Measurements from ENCODE around the gene MRGPRG.

Gene MRGPRG

DNA sequence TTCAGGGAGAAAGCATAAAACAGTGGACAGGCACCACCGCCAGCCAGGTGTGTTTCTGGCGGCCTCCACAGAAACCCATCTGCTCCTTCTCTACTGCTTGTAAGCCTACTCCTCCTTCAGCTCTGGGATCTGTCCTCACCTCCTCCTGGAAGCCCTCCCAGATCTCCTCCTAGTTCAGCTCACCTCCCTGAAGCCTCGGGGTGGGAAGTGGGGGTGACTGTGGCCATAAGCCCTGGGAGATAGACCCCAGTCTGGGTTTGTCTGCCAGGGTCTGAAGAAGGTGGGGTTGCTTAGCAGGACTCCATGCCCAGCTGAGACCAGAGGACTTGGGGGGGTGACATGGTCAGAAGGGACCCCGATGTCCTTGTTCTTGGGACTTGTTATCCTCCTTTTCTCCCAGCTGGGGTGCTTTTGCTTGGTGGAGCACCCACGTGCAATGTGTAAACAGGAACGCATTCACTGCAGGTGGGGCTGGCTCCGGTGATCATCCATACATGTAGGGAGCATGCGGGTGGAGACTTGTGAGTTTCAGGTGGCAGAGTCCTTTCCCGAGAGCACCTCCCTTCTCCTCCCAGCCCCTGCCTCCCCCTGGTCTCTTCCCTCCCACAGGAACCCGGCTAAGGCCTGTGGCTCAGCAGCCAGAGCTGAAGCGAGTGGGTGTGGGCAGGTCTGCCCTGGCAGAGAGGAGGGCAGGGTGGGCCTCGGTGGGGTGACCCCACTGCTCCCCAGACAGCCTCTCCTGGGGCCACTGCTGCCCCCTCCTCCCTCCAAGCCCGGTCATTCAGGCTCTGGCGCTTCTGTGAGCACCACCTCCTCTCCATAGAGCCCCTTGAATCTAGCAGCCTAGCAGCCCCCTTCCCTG lies 25.9 kb downstream of the MRGPRG start:
- no peak for DNase-seq

DNA sequence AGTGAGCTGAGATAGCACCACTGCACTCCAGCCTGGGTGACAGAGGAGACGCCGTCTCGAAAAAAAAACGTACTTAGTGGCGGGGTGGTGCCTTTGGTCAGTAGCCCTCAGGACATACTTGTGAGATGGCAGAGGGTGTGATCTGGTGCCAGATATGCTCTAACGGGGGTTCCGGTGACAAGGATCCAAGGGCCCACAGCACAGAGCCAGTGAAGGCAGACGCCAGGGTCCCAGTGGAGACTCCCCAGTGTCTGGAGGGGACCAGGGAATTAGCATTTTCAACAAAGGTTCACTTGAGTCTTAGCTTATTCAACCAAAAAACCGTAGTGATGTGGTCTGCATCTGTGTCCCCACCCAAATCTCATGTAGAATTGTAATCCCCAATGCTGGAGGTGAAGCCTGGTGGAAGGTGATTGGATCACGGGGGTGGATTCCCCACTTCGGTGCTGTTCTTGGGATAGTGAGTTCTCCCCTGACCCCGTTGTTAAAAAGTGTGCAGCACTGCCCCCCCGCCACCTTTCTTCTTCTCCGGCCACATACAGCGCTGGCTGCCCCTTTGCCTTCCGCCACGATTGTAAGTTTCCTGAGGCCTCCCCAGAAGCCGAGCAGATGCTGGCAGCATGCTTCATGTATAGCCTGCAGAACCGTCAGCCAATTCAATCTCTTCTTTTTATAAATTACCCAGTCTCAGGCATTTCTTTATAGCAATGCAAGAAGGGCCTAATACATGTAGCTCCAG lies 26.9 kb downstream of the MRGPRG start:
- no peak for DNase-seq

DNA sequence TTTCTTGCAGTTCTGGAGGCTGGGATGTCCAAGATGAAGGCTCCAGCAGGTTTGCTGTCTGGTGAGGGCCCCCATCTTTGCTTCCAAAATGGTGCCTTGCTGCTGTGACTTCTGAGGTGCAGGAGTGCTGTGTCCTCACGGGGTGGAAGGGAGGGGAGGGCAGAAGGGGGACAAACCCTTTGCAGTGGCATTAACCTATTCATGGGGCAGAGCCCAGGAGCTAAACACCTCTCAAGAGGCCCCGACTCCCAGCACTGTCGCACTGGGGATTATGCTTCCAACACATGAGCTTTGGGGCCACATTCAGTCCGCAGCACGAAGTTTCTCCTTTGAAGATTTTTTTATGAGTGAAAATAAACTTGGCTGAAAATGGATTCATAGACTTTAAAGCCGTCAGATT lies 28.0 kb downstream of the MRGPRG start:
- no peak for DNase-seq

DNA sequence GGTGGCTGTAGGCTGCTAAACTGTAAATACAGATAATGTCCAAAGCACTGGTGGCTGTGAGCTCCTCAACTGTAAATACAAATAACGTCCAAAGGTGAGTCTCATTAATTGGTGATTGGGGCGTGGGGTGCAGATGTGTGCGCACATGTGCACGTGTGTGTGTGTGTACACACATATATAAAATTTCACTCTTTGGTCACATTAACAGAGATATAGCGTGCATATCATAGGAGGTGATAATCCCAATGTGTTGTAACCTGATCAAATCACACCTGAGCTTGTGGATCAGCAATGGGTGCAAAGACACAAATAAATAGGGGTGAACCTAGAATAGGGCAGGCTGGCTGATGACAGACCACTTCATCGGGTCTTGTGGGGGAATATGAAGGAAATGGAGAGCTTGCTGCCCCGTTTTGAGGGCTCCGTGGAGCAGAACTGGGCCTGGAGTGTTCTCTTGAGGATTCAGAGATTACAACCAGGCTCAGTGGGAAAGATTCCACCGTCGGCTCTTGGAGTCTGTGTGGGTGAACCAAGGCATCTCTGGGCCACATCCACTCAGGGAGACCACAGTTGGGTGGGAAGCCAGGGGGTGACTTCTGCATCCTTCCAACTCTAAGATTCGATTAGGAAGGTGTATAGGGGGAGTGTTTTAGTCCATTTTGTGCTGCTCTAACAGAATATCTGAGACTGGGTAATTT lies 28.6 kb downstream of the MRGPRG start:
- DNase-seq = no peak

DNA sequence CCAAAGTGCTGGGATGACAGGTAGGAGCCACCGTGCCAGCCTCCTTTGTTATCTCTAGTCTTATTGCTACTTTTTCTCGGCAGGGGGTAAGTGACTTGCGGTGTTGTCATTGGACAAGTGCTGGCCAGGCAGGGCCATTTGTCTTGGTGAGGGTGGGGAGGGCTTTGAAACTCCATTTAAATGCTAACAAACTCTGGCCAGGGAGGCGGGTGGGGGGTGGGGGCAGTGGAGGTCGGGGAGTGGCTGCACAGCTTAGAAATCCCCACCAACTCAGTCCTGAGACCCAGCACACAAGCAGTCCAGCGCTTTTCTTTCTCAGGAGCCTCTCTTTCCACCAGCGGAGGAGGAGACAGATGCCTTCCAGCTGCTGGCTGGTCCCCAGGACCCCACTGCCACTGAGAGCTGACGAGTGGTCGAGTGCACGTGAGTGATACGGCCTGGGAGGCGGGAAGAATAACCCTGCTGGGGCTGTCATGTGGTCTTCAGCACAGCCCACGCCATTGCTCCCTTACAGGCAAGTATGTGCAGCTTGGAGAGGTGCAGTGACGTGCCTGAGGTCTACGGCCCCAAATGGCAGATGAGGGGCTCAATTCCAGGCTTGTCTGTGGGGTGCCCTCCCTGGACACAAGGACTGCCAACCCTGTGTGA lies 29.3 kb downstream of the MRGPRG start:
- DNase-seq = no peak

DNA sequence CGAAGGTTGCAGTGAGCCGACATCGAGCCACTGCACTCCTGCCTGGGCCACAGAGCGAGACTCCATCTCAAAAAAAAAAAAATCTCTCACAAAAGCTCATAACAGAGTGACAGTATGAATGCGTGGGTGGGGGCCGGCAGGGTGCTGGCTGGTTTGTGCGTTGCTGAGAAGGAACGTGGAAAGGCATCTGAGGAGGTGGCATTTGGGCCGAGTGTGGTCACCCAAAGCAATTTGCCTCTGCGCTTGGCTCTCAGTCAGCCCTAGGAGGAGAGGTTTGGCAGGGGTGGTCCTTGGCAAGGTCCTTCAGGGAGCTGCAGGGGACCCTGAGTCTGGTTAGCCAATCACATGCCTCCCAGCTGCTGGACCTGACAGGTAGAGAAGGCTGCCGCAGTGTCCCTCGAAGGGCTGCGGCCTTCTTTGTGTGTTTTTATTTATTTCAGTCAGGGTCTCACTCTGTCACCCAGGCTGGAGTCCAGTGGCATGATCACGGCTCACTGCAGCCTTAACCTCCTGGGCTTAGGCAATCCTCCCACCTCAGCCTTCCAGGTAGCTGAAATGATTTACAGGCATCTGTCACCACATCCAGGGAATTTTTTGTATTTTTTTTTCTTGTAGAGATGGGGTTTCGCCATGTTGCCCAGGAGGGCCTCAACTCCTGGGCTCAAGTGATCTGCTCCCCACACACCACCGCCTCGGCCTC lies 30.0 kb downstream of the MRGPRG start:
- no peak for DNase-seq

DNA sequence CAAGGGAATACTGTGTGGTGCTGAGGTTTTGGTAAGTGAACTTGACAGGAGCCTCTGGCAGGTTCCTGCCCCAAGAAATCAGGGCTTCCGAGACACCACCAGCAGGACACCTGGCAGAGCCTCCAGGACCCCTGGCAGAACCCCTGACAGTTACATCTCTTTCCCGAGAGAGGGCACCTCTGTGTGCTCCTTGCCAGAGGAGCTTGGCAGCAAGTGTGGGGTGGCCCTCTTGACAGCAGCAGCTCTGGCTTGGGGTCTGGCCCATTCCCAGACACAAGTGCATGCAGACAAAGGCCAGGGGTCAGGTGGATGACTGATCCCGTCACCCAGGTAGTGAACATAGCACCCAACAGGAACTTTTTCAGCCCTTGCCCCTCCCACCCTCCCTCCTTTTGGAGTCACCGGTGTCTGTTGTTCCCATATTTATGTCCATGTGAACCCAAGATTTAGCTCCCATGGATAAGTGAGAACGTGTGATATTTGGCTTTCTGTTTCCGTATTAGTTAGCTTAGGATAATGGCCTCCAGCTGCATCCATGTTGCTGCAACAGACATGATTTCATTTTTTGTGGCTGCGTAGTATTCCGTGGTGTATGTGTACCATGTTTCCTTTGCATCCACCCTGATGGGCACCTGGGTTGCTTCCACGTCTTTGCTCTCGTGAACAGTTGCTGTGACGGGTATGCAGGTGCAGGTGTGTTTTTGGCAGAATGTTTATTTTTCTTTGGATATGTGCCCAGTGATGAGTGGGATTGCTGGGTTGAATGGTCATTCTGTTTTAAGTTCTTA lies 32.3 kb downstream of the MRGPRG start:
- no peak for DNase-seq

DNA sequence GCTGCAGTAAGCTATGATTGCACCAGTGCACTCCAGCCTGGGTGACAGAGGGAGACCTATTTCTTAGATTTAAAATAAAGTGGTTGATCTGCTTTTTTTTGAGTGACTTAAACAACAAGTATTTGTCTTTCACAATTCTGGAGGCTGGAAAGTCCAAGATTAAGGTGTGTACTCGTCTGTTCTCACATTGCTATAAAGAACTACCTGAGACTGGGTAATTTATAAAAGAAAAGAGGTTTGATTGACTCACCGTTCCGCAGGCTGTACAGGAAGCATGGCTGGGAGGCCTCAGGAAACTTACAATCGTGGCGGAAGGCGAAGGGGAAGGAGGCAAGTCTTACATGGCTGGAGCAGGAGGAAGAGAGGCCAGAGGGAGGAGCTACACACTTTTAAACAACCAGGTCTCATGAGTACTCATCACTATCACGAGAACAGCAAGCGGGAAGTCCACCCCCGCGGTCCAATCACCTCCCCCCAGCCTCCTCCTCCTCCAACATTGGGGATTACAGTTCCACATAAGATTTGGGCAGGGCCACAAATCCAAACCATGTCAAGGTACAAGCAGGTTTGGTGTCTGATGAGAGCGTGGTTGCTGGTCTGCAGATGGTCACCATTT lies 33.8 kb downstream of the MRGPRG start:
- no peak for DNase-seq

DNA sequence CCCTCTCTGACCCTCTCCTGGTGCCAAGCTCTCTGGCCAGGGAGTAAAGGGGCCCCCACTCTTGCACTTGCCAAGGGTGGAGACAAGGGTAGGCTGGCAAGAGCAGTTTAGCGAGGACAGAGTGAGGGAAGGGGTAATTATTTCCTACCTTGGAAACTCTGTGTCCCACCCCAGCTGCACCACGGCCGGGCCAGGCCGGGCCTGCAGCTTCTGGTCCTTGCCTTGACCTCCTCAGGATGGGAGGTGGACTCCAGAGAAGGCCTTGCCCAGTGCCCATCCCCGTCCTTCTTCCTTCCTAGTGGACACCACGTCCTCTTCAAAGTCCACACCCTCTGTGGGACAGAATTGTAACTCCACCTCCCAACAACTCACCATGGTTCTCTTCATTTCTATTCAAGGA lies 35.1 kb downstream of the MRGPRG start:
- no peak for DNase-seq

DNA sequence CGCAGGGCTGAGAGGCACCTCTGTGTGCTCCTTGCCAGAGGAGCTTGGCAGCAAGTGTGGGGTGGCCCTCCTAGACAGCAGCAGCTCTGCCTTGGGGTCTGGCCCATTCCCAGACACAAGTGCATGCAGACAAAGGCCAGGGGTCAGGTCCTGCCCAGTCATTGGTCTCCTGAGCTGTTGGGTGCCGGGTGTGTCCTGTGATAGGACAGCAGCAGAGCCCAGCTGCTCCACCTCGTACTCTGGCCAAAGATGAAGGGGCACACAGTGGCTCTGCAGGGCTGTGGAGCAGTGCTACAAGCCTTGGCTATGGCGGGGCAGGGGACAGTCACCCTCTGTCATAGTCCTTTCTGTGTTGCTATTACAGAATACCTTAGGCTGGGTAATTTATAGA lies 36.2 kb downstream of the MRGPRG start:
- DNase-seq = no peak

DNA sequence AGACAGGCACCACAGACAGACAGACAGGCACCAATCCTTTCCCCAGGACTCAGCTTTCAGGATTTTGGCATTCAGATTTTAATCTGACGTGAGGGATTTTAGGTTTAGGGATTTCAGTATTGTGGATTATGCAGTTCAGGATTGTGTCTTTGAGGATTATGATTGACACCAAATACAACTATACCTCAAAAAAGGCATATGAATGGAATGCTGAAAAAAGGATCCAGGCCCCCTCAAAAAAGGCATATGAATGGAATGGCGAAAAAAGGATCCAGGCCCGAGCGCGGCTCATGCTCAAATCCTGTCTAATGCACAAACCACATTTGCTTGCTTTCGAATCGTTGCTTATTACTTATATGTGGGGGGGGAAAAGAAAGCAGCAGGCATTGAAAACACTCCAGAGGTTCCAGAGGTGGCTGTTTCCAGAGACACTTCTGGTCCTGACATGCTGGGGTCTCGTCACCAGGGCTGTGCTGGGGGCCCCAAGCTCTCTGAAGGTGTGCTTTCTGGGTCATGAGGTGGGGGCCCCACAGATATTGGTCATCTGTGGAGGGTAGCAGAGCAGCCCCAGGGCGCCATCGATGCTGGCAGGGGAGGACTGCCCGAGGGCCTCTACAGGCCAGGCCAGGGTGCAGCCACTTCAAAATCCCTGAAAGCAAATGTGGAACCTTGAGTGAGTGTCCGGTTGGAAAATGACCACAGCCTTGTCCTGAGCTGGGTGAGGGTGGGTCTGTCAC lies 36.7 kb downstream of the MRGPRG start:
- DNase-seq = no peak

DNA sequence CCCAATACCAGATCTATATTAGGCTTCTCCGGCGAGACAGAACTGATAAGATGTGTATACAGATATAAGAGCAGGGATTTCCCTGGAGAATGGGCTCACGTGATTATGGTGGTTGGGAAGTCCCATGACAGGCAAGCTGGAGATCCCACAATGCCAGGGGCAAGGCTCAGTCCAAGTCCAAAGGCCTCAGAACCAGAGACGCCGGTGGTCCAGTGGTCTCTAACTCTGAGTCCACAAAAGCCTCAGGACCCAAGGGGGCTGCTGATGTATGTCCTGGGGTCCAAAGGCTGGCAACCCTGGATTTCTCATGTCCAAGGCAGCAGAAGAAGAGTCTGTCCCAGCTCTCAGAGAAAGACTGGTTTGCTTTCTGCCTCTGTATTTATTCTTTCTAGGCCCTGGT lies 37.7 kb downstream of the MRGPRG start:
- no peak for DNase-seq

DNA sequence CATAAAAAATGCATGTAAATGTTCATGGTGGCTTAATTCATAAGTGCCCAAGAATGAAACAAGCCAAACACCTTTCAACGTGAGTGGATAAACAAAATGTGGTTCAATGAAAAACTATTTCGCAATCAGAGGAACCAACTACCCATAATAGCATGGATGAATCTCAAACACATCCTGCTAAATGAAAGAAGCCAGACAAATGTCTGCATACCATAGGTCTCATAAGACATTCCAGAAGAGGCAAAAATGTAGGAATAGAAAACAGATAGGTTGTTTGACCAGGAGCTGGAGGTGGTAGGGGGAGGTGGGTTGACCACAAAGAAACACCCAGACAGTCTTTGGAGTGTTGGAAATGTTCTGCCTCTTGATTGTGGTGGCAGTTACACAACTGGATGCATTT lies 40.3 kb downstream of the MRGPRG start:
- no peak for DNase-seq

DNA sequence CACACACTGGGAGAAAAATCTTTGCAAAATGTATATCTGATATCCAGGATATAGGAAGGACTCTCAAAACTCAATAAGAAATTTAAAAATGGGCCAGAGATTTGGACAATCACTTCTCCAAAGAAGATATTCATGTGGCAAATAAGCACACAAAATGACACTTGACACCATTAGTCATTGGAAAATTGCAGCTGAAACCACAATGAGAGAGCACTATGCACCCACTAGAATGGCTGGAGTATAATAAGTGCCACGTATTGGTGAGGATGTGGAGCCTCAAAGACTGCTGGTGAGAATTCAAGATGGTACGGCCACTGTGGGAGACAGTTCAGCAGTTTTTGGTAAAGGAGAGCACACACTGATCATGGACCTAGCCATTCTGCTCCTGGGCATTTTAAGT lies 40.7 kb downstream of the MRGPRG start:
- DNase-seq = no peak

DNA sequence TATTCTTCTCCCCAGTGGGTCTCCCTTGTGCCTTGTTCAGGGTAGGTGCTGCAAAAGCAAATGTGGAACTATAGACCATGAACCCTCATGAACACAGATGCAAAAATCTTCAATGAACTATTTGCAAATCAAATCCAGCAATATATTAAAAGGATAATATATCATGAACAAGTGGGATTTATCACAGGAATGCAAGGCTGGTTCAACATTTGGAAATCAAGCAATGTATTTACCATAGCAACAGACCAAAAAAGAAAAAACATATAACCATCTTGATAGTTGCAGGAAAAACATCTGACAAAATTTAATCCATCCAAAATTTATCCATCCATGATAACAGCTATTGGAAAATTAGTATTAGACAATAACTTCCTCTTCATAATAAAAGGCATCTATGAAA lies 42.1 kb downstream of the MRGPRG start:
- no peak for DNase-seq

DNA sequence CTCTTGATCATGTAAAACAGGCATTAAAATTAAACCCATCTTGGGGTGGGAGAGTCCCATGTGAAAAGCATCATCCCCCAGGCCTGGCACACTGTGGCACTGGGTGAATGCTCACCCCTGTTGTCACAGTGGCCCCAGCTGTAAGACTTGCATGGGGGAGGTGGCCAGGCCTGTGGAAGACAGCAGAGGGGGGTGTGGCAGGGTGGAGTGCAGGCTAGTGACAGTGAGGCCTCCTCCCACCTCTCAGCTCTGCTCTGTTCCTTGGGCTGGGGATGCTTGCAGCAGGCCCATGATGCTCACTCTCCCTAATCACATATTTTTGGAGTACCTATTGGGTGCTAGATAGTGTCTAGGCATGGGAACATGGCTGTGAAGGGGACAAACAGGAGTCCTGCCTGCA lies 43.4 kb downstream of the MRGPRG start:
- no peak for DNase-seq

DNA sequence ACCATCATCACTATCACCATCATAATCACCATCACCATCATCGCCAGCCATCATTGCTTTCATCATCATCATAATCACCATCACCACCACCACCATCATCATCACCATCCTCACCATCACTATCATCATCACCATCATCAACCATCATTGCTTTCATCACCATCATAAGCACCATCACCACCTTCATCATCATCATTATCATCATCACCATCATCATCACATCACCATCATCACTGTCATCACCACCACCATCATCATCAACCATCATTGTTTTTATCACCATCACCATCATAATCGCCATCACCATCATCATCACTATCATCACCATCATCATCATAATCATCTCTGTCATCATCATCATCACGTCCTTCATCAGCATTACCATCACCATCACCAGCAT lies 44.2 kb downstream of the MRGPRG start:
- DNase-seq = no peak

DNA sequence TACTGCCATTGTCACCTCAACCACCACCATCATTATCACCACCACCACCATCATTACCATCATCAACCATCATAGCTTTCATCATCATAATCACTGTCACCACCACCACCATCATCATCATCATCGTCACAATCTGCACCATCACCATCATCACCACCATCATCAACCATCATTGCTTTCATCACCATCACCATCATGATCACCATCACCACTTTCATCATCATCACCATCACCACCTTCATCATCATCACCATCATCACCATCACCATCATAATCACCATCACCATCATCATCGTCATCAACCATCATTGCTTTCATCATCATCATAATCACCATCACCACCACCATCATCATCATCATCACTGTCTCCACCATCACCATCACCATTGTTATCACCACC lies 44.8 kb downstream of the MRGPRG start:
- no peak for DNase-seq

DNA sequence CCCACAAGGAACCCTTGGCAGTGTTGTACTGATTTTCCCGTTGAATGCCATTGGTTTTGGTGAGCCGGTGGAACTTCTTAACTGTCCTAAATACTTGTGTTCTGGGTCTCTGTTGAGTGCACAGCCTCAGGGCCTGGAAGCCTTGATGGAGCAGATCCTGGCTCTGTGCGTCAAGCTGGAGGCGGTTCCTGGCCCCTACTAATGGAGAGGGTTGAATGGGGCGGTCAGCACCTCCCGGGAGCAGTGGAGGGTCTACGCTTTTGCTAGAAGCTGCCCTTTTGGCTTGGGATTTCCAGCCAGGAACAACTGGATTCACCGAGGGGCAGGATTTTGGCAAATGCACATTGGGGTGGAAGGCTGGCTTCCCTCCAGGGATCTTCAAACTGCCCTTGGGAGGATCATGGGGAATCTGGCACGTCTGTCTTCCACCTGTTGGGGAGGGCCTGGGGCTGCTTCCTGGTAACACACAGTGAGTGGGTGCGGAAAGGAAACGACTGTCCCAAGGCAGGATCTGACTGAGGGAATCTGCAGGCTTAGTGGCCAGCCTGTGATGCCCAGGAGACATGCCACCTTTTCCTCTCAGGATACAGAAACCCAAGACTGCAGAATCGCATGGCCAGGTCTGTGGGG lies 46.6 kb downstream of the MRGPRG start:
- no peak for DNase-seq
